HepG2 (cell line): ENCODE measurements around the gene CASP4. TPM values are rescaled to one million over a fixed set of nuclear protein-coding genes. Genes with fewer than 3 reads are reported as not detected.

ENCODE experiments used
- BCL6 ChIP-seq: IDR thresholded peaks from 2 replicates; pipeline ENCODE4 v1.6.1; 2016; ENCODE audit warnings: missing genetic modification reagents, missing compliant biosample characterization
- GABPA ChIP-seq, 2 experiments: IDR thresholded peaks; 2 replicates each; pipeline ENCODE4 v1.6.1; 2011 to 2016; ENCODE audit warnings: low read depth in 2 of 2, low read length in 1 of 2, missing biosample characterization in 1 of 2, missing genetic modification characterization in 1 of 2
- IRF2 ChIP-seq: IDR thresholded peaks from 2 replicates; pipeline ENCODE4 v1.6.1; 2018; ENCODE audit warnings: missing genetic modification reagents, missing compliant biosample characterization
- ISL2 ChIP-seq: sonication (generic); formaldehyde crosslinking; IDR thresholded peaks from 2 replicates; pipeline ENCODE4 v1.5.0; 2020; ENCODE audit warnings: missing genetic modification reagents
- NR2F6 ChIP-seq, 2 experiments: IDR thresholded peaks; 2 replicates each; pipeline ENCODE4 v1.6.1; 2016; ENCODE audit warnings: antibody characterized with exemption in 1 of 2, mild to moderate bottlenecking in 1 of 2
- POGZ ChIP-seq: sonication (generic); formaldehyde crosslinking; IDR thresholded peaks from 2 replicates; pipeline ENCODE4 v1.4.0; 2020; ENCODE audit warnings: mild to moderate bottlenecking, missing genetic modification reagents
- YEATS4 ChIP-seq: sonication (generic); formaldehyde crosslinking; IDR thresholded peaks from 2 replicates; pipeline ENCODE4 v1.4.0; 2020; ENCODE audit warnings: missing genetic modification reagents, borderline replicate concordance
- ZNF432 ChIP-seq: sonication (generic); formaldehyde crosslinking; IDR thresholded peaks from 2 replicates; pipeline ENCODE4 v1.5.0; 2020; ENCODE audit warnings: missing genetic modification reagents, mild to moderate bottlenecking, borderline replicate concordance
- ZNF556 ChIP-seq: sonication (generic); formaldehyde crosslinking; IDR thresholded peaks from 2 replicates; pipeline ENCODE4 v1.4.0; 2020; ENCODE audit warnings: mild to moderate bottlenecking, missing genetic modification reagents, borderline replicate concordance
- ZNF749 ChIP-seq: sonication (generic); formaldehyde crosslinking; IDR thresholded peaks from 2 replicates; pipeline ENCODE4 v1.8.0; 2022; ENCODE audit warnings: mild to moderate bottlenecking, missing genetic modification reagents, moderate library complexity, borderline replicate concordance
- polyA plus RNA-seq, 8 experiments: library from polyadenylated mRNA; depleted of rRNA in 3 of 8; stranded (reverse) in 7 of 8; unstranded in 1 of 8; fragments of >200 nt; fragmentation: Illumina TruSeq in 4 of 8; extraction: Trizol in 4 of 8; gene quantifications; 2 replicates each; pipeline versions ENCODE4 v1.2.1 to v1.2.3, GENCODE V29; 2011 to 2016; ENCODE audit warnings: low read depth in 4 of 8, missing spikeins in 1 of 8, mixed read lengths in 1 of 8; ENCODE audit not compliant: insufficient read depth in 1 of 8
- total RNA-seq, 5 experiments: library from RNA; depleted of rRNA; stranded (reverse); fragments of >200 nt; fragmentation: Illumina TruSeq; extraction: Trizol; gene quantifications; 2 replicates each; pipeline ENCODE4 v1.2.3, GENCODE V29; 2016; ENCODE audit warnings: low read depth in 1 of 5
- TF ChIP-seq, protein P1 (sequence below): IDR thresholded peaks from 2 replicates; pipeline ENCODE4 v1.6.1; 2012; ENCODE audit warnings: low read depth, low read length, improper control_type of control experiment
- TF ChIP-seq, protein P2 (sequence below): sonication (generic); formaldehyde crosslinking; IDR thresholded peaks from 2 replicates; pipeline ENCODE4 v1.5.0; 2020; ENCODE audit warnings: mild to moderate bottlenecking, missing genetic modification reagents, borderline replicate concordance
- TF ChIP-seq, protein P3 (sequence below): IDR thresholded peaks from 2 replicates; pipeline ENCODE4 v1.4.0; 2020; ENCODE audit warnings: mild to moderate bottlenecking, missing genetic modification reagents
- TF ChIP-seq, protein P4 (sequence below): sonication (generic); formaldehyde crosslinking; IDR thresholded peaks from 2 replicates; pipeline ENCODE4 v1.4.0; 2020; ENCODE audit warnings: missing genetic modification reagents, low read depth, mild to moderate bottlenecking, borderline replicate concordance
- TF ChIP-seq, protein P5 (sequence below): sonication (generic); formaldehyde crosslinking; IDR thresholded peaks from 2 replicates; pipeline ENCODE4 v1.4.0; 2020; ENCODE audit warnings: missing genetic modification reagents, mild to moderate bottlenecking, borderline replicate concordance

Gene CASP4
- total and polyA plus RNA-seq, 2 of the 13 experiments (the other 11 are each of a cell fraction or from before 2014, with no cell fraction given) = 56.4 to 69.8 TPM

DNA sequence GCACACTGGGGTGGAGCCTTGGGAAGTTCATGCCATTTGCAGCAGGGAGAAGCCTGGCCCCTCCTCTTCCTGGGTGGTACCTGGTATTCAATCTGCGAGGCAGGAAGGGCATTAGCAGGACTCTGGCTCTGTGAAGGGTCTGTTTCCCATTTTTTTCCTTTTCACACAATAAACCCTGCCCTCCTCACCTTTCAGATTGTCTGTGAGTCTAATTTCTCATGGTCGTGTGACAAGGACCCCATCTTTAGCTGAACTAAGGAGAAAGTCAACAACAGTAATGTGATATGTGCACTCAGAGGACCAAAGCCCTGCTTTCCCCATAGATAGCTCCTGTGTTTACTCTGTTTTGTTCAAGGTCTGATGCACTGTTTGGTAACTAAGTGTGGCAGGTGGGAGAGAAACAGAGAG lies 26.6 kb upstream of the CASP4 start (continued):
- TF ChIP-seq, protein P1, sequence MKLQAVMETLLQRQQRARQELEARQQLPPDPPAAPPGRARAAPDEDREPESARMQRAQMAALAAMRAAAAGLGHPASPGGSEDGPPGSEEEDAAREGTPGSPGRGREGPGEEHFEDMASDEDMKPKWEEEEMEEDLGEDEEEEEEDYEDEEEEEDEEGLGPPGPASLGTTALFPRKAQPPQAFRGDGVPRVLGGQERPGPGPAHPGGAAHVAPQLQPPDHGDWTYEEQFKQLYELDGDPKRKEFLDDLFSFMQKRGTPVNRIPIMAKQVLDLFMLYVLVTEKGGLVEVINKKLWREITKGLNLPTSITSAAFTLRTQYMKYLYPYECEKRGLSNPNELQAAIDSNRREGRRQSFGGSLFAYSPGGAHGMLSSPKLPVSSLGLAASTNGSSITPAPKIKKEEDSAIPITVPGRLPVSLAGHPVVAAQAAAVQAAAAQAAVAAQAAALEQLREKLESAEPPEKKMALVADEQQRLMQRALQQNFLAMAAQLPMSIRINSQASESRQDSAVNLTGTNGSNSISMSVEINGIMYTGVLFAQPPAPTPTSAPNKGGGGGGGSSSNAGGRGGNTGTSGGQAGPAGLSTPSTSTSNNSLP = peak; percentile 55; the same call in 1 of the 2 replicates
- peak; percentile 54; the same call in 1 of the 2 replicates for TF ChIP-seq YEATS4
- TF ChIP-seq ZNF432 (CRISPR knock-in tag) = no peak
- peak; percentile 56; the same call in 1 of the 2 replicates for TF ChIP-seq NR2F6 (IDR thresholded peaks at IDR 0.05)
- TF ChIP-seq NR2F6 (CRISPR knock-in tag; IDR thresholded peaks at IDR 0.05) = 0 out of 2 replicates have a peak, but pooled peaks have one; percentile 52
- TF ChIP-seq, protein P2, sequence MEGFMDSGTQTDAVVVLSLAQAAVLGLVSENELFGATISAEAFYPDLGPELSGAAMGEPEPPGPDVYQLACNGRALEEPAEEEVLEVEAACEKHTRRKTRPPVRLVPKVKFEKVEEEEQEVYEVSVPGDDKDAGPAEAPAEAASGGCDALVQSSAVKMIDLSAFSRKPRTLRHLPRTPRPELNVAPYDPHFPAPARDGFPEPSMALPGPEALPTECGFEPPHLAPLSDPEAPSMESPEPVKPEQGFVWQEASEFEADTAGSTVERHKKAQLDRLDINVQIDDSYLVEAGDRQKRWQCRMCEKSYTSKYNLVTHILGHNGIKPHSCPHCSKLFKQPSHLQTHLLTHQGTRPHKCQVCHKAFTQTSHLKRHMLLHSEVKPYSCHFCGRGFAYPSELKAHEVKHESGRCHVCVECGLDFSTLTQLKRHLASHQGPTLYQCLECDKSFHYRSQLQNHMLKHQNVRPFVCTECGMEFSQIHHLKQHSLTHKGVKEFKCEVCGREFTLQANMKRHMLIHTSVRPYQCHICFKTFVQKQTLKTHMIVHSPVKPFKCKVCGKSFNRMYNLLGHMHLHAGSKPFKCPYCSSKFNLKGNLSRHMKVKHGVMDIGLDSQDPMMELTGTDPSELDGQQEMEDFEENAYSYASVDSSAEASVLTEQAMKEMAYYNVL (CRISPR knock-in tag) = peak; percentile 90
- TF ChIP-seq, protein P3, sequence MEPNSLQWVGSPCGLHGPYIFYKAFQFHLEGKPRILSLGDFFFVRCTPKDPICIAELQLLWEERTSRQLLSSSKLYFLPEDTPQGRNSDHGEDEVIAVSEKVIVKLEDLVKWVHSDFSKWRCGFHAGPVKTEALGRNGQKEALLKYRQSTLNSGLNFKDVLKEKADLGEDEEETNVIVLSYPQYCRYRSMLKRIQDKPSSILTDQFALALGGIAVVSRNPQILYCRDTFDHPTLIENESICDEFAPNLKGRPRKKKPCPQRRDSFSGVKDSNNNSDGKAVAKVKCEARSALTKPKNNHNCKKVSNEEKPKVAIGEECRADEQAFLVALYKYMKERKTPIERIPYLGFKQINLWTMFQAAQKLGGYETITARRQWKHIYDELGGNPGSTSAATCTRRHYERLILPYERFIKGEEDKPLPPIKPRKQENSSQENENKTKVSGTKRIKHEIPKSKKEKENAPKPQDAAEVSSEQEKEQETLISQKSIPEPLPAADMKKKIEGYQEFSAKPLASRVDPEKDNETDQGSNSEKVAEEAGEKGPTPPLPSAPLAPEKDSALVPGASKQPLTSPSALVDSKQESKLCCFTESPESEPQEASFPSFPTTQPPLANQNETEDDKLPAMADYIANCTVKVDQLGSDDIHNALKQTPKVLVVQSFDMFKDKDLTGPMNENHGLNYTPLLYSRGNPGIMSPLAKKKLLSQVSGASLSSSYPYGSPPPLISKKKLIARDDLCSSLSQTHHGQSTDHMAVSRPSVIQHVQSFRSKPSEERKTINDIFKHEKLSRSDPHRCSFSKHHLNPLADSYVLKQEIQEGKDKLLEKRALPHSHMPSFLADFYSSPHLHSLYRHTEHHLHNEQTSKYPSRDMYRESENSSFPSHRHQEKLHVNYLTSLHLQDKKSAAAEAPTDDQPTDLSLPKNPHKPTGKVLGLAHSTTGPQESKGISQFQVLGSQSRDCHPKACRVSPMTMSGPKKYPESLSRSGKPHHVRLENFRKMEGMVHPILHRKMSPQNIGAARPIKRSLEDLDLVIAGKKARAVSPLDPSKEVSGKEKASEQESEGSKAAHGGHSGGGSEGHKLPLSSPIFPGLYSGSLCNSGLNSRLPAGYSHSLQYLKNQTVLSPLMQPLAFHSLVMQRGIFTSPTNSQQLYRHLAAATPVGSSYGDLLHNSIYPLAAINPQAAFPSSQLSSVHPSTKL (CRISPR knock-in tag) = peak; percentile 93
- peak; percentile 91 for TF ChIP-seq POGZ
- TF ChIP-seq, protein P4, sequence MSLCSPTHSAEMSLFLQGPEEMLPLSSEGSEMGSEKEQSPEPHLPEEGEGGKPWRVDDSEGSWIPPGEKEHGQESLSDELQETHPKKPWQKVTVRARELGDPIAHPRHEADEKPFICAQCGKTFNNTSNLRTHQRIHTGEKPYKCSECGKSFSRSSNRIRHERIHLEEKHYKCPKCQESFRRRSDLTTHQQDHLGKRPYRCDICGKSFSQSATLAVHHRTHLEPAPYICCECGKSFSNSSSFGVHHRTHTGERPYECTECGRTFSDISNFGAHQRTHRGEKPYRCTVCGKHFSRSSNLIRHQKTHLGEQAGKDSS = no peak
- peak; percentile 67 for TF ChIP-seq BCL6 (CRISPR knock-in tag)
- peak; percentile 84 for TF ChIP-seq ISL2 (CRISPR knock-in tag)
- TF ChIP-seq GABPA (IDR thresholded peaks at IDR 0.05; ENCODE audit: low read depth, low read length) = peak; percentile 46
- peak; percentile 83 for TF ChIP-seq GABPA (CRISPR knock-in tag; IDR thresholded peaks at IDR 0.05; ENCODE audit: low read depth)
- no peak for TF ChIP-seq ZNF556 (CRISPR knock-in tag)
- no peak for TF ChIP-seq ZNF749
- TF ChIP-seq, protein P5, sequence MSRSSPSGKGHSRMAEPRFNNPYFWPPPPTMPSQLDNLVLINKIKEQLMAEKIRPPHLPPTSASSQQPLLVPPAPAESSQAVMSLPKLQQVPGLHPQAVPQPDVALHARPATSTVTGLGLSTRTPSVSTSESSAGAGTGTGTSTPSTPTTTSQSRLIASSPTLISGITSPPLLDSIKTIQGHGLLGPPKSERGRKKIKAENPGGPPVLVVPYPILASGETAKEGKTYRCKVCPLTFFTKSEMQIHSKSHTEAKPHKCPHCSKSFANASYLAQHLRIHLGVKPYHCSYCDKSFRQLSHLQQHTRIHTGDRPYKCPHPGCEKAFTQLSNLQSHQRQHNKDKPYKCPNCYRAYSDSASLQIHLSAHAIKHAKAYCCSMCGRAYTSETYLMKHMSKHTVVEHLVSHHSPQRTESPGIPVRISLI = peak; percentile 69; the same call in 1 of the 2 replicates
- TF ChIP-seq IRF2 (CRISPR knock-in tag) = peak; percentile 38; the same call in 1 of the 2 replicates
